Measurements from ENCODE around the gene KCNMA1.

- TF ChIP-seq CTCF (IDR thresholded peaks at IDR 0.05 in 8 of 11, conservative IDR thresholded peaks at IDR 0.05 in 3 of 11) (no peak), POLR2A (IDR thresholded peaks at IDR 0.05) (no peak), POLR2AphosphoS5 (IDR thresholded peaks at IDR 0.05) (no peak)
Measured at GRCh38 chr10:77071956-77072355, 565.7 kb downstream of the KCNMA1 start.
